GM19463 (cell line): Measurements from ENCODE around the gene WWTR1.

Experiments used
- ATAC-seq: cut with Tn5 transposase; IDR thresholded peaks from one replicate; pipeline ENCODE4 v1.9.1; 2021; ENCODE audit warnings: mild to moderate bottlenecking, moderate library complexity; ENCODE audit not compliant: unreplicated experiment

WWTR1 gene

GRCh38 chr3:149655826-149656574, 1.8 kb downstream of the WWTR1 start:
- ATAC-seq = no peak

- ATAC-seq = no peak
Observed at GRCh38 chr3:149654188-149654601, 3.6 kb downstream of the WWTR1 start.

DNA sequence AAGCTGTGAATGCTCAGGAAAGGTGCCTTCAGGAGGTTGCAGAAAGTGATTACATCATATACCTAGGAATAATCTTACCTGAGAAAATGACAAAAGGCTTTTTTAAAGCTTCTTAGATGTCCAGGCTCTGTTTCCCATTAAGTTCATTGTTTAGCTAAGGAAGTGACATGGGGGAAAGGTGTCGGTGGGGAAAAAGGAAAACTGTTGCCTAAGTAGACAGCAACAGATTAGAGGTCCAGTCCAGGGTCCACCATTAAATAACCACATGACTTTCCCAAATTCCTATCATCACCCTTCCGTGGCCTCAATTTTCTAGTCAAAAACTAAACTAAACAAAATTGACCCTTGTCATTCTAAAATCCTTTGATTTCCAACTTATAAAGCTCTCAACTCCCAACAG, 4.3 kb downstream of the WWTR1 start:
- ATAC-seq = no peak

GRCh38 chr3:149653136-149653535, 4.7 kb downstream of the WWTR1 start:
- no peak for ATAC-seq

- ATAC-seq = no peak
Observed at GRCh38 chr3:149650828-149651227, 7.0 kb downstream of the WWTR1 start.

DNA sequence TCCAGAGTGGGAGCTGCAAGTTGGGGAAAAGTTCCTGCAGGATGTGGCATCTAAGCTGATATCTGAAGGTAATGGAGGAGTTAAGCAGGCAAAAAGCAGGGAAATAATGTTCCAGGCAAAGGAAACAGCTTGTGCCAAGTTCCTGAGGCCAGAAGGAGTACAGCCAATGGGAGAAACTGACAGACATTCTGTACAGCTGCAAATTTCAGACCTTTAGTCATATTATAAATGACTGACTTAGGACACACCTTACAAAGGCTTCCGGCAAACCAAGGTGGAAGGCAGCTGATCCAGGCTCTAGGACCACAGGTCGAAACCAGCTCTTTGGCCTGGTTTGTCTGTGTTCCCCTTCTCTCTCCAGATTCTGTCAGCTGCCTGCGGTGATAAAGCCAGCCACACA, 9.3 kb downstream of the WWTR1 start:
- ATAC-seq = no peak

- ATAC-seq = peak; percentile 13
Observed at GRCh38 chr3:149647812-149648211, 10.0 kb downstream of the WWTR1 start.

DNA sequence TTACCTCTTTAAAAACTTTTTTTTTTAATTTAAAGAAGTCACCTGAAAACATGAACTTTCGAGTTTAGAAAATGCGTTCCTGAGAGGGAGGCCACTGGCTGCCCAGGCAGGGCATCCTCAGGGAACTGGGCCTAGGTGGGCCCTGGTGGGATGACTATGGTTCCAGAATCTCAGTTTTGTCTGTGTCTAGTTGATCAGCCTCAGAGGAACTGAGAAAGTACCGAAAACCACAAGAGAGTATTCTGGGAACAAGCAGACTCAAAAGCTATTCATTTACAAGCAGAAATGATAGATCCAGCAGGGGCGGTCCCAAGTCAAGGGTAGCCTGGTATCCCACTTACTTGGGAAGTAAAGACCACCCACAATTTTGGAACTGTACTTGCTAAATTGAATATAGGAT, 10.5 kb downstream of the WWTR1 start:
- ATAC-seq = peak; percentile 78

- no peak for ATAC-seq
Observed at GRCh38 chr3:149646181-149646766, 11.6 kb downstream of the WWTR1 start.

GRCh38 chr3:149643963-149644362, 13.9 kb downstream of the WWTR1 start:
- no peak for ATAC-seq

- no peak for ATAC-seq
Observed at GRCh38 chr3:149643482-149643798, 14.4 kb downstream of the WWTR1 start.

GRCh38 chr3:149640976-149641728, 16.7 kb downstream of the WWTR1 start:
- no peak for ATAC-seq

DNA sequence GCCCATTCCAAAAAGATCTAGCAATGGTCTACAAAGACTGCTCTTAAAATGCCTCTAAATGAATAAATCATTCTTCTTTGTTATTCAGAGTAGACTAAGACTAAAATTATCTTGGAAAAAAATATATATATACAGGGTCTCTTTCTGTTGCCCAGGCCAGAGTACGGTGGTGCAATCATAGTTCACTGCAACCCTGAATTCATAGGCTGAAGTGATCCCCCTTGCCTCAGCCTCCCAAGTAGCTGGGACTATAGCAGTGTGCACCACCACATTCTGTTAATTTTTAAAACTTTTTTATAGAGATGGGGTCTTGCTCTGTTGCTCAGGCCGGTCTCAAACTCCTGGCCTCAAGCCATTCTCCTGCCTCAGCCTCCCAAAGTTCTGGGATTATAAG, 18.7 kb downstream of the WWTR1 start:
- no peak for ATAC-seq

GRCh38 chr3:149638228-149639092, 19.4 kb downstream of the WWTR1 start:
- no peak for ATAC-seq

GRCh38 chr3:149635396-149635795, 22.4 kb downstream of the WWTR1 start:
- ATAC-seq = no peak

- ATAC-seq = no peak
Observed at GRCh38 chr3:149634573-149634972, 23.3 kb downstream of the WWTR1 start.

DNA sequence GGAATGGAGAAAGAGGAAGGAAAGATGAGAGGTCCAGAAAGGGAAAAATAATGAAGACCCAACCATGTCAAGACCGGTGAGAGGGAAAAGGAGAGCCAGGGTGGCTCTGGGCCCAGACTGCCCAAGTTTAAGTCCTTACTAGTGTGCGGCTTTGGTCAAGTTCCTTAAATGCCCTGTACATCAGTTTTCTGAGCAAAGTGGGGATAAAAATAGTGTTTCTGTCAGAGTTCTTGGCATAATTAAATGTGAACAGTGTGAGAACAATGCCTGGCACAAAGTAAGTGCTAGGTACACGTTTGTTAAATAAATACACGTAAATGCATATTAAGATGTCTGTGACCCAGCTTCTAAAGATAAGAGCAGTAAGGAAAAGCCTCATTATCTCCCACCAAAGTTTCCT, 23.8 kb downstream of the WWTR1 start:
- no peak for ATAC-seq

DNA sequence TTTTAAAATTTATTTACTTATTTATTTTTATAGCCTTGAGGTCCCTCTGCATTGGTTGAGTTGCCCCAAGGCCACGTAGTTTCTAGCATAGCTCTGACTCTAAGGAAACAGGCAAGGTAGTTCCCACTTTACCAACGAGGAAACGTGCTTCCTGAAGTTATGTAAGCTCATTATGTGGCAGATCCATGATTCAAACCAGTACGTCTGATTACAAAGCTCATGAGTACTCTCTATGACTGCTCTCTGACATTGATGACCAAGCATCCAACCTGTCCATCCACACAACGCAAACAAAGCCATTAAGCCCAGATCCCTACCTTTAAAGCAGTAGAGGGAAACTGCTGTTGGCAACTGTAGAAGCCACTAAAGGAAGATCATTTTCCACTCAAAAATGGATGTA, 25.6 kb downstream of the WWTR1 start:
- no peak for ATAC-seq

GRCh38 chr3:149630806-149631205, 27.0 kb downstream of the WWTR1 start:
- ATAC-seq = no peak

DNA sequence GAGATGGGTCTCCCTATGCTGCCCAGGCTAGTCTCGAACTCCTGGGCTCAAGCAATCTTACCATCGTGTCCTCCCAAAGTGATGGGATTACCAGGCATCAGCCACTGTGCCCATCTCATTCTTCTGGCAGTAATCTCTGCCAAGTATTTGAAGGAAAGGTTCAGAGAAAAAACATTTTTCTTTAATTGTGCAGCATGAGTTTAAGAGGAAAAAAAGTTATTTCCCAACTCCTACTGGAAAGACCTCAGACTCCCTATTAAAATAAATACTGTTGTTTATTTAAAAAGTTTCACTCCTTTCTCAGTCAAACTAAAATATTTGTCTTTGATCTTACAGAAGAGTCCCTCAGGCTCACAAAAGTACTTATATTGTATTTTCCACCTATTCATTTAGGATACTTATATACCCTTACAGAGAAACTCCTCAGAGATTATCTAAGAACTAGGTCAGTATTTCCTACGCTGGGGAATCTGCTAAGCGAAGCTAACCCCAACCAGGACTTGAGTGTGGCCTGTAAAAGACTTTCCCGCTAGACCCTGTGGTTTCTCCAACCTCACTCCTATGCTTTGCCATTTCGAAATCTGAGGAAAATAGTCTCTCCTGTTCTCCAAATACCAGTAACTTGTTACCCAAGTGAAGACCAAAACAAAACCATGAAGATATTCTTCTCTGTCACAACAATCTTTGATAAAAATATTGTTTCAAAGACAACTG, 28.7 kb downstream of the WWTR1 start:
- no peak for ATAC-seq

GRCh38 chr3:149626671-149627070, 31.2 kb downstream of the WWTR1 start:
- no peak for ATAC-seq
